Measurements from ENCODE around the gene TLL2.
"Not testable (repeated sequence)": the region's sequence is repeated elsewhere in the genome, so short reads cannot be mapped to it uniquely, and the experiment has no call there.

TLL2 gene

DNA sequence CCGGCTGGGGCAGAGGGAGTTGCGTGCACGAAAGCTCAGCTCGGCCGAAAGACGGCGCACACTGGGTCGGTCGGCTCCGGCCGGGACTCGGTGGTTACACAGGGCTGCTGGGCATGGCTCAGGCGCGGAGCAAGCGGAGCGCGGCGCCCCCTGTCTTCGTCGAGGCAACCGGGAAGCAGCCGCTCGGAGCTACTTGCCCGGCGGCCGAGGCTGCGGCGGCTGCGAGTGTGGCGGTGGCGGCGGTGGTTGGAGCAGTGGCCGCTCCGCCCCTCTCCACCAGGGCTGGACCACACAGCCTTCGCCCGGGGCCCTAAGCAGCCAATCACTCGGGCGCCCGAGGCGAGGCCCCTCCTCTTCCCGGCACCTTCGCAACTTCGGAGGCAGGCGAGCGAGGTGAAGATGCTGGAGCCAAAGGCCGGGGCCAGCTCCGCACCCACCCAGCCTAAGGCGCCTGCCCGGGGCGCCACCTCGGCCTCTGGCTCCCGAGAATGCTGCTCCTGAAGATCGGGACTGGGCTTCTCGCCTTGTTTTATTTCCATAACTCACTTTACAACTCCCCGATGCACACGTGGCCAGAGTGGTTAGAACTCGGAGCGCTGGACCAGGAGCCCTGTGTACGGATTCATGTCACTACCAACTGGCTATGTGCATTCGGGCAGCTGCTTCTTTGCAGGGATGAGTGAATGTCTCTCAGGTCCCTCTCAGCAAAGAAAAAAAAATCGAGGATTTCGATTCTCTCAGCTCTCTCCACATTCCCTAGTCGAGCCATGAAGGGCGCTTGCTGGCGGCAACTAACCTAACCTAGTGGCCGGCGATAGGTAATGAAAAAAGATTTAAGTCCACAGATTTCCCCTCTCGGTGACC is at the start of gene TLL2:
TSS of gene TLL2 (minus strand) at position 229 of the 864 bp plus-strand sequence. CDS start 241 bp downstream, outside the sequence.
- DNase-seq (ENCODE audit: low read depth), result peak; percentile 86
- H3K4me3 ChIP-seq (ENCODE audit: low read length), result peak within 1 kb of the TSS; percentile 57
- TF ChIP-seq CTCF (conservative IDR thresholded peaks at IDR 0.05; ENCODE audit: low read length), result peak; percentile 52

DNA sequence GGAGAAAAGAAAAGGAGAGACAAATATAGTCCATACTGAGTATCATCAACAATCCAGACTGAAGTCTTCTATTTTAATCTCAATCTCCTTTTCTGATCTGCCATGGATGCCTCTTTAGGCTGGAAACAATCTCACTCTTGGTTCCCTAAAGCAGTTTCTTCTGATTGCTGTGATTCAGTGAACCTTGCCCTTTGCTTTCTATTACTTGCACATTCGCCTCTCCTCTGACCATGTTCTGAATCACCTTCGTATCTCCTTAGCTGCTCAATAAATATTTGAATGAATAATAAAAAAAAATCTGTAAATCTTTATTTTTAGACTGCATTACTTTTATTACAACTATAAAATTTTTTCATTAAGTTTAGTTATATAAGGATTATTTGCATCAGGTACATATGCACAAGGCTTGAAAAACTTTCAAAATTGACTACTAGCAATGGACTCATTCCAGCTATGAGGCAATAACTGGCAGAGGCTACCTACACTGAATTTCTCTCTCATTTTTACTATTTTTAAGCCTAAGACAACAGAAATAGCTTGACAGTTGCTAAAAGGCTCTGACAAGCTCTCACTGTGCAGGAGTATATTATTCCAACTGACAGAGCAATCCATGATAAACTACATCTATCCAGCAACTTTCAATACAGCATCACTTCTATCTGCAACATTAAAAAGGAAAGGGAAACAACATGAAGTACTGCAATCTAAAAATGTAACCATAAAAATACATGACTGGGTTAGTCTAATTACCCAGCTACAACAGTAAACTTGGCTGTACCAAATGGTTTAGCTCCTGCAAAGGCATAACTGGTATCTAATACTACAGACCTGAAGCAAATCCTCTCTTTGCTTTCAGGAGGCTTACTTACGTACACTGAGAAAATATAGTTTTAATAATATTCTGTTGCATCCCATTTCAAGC is 47.5 kb upstream of the TLL2 start:
- no peak for DNase-seq (ENCODE audit: low read depth)
- no peak overlapping the region for H3K4me3 ChIP-seq (ENCODE audit: low read length)
- TF ChIP-seq CTCF (conservative IDR thresholded peaks at IDR 0.05; ENCODE audit: low read length), result no peak

DNA sequence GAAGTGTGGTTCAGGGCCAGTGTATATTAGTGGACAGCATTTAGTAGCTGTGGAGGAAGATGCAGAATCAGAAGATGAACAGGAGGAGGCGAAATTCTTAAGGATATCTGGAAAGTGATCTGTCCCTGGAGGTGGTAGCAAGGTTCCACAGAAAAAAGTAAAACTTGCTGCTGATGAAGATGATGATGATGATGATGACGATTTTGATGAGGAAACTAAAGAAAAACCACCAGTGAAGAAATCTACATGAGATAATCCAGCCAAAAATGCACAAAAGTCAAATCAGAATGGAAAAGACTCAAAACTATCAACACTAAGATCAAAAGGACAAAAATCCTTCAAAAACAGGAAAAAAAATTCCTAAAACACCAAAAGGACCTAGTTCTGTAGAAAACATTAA is 46.8 kb upstream of the TLL2 start:
- TF ChIP-seq CTCF (conservative IDR thresholded peaks at IDR 0.05; ENCODE audit: low read length), result no peak

GRCh38 chr10:96556003-96556402 is 42.3 kb upstream of the TLL2 start:
- no peak overlapping the region for H3K4me3 ChIP-seq (ENCODE audit: low read length)
- DNase-seq (ENCODE audit: low read depth), result no peak
- peak; percentile 41 for TF ChIP-seq CTCF (conservative IDR thresholded peaks at IDR 0.05; ENCODE audit: low read length)

More for the DNA sequence above, 46.8 kb upstream of the TLL2 start:
- no peak overlapping the region for H3K4me3 ChIP-seq (ENCODE audit: low read length)
- no peak for DNase-seq (ENCODE audit: low read depth)

- no peak overlapping the region for H3K4me3 ChIP-seq (ENCODE audit: low read length)
- DNase-seq (ENCODE audit: low read depth), result no peak
- no peak for TF ChIP-seq CTCF (conservative IDR thresholded peaks at IDR 0.05; ENCODE audit: low read length)
Measured at GRCh38 chr10:96555330-96555729, 41.6 kb upstream of the TLL2 start.

DNA sequence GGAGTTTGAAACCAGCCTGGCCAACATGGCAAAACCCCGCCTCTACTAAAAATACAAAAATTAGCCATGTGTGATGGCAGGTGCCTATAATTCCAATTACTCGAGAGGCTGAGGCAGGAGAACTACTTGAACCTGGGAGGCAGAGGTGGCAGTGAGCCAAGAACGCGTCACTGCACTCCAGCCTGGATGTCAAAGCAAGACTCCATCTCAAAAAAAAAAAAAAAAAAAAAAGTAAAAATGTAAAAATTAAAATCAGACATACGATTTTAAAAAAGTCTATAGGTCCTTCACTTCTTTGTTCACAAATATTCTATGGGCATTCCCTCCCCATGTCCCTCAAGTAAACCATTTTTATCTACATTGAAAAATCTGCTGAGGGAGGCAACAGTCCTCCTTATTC is 34.9 kb upstream of the TLL2 start:
- TF ChIP-seq CTCF (conservative IDR thresholded peaks at IDR 0.05; ENCODE audit: low read length), result no peak
- no peak overlapping the region for H3K4me3 ChIP-seq (ENCODE audit: low read length)
- DNase-seq (ENCODE audit: low read depth), result no peak

DNA sequence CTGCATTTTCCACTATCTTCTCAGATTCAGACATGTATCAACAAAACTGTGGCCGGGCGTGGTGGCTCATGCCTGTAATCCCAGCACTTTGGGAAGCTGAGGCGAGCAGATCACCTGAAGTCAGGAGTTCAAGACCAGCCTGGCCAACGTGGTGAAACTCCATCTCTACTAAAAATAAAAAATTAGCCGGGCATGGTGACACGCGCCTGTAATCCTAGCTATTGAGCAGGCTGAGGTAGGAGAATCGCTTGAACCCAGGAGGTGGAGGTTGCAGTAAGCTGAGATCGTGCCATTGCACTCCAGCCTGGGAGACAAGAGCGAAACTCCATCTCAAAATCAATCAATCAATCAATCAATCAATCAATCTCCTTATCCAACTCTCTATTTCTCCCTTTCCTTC is 31.8 kb upstream of the TLL2 start:
- H3K4me3 ChIP-seq (ENCODE audit: low read length); DNase-seq (ENCODE audit: low read depth): not testable (repeated sequence)

All from AG10803 (cell line).